Measurements from ENCODE around the gene ZMYM1.
"Not testable (repeated sequence)": the region's sequence is repeated elsewhere in the genome, so short reads cannot be mapped to it uniquely, and the experiment has no call there.

Gene ZMYM1

GRCh38 chr1:35076426-35076825 lies 2.8 kb upstream of the ZMYM1 start:
- DNase-seq (ENCODE audit: low spot score): not testable (repeated sequence)

- DNase-seq (ENCODE audit: low spot score): no peak
These were observed 1.1 kb downstream of the ZMYM1 start for GRCh38 chr1:35080171-35080854.

DNA sequence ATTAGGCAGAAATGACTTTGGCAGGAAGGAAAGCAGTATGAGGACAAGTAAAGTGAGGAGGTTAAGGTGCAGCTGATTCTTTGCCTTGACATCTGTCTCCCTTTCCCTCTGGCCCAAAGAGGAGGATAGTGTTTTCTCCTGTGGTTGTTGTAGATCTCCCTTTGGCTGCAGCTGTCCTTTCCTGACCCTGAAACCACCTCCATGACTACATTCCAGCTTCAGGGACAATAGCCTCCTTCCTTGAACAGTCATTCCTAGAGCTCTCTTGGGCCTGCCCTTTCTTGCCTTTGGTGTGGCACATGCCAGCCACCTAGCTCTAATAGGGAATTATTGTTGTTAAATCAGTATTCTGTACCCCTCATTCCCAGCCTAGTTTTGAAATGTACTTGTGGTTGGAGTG lies 6.2 kb downstream of the ZMYM1 start:
- peak; percentile 53 for DNase-seq (ENCODE audit: low spot score)

GRCh38 chr1:35097224-35097623 lies 18.0 kb downstream of the ZMYM1 start:
- peak; percentile 31 for DNase-seq (ENCODE audit: low spot score)

GRCh38 chr1:35111106-35111505 lies 31.9 kb downstream of the ZMYM1 start:
- peak; percentile 59 for DNase-seq (ENCODE audit: low spot score)

- DNase-seq (ENCODE audit: low spot score): no peak
These were observed 33.5 kb downstream of the ZMYM1 start for GRCh38 chr1:35112668-35113067.

GRCh38 chr1:35115459-35116383 lies 36.5 kb downstream of the ZMYM1 start:
- no peak for DNase-seq (ENCODE audit: low spot score)

- DNase-seq (ENCODE audit: low spot score): peak; percentile 13
These were observed 41.4 kb downstream of the ZMYM1 start for GRCh38 chr1:35120458-35121133.

GRCh38 chr1:35122311-35122710 lies 43.1 kb downstream of the ZMYM1 start:
- DNase-seq (ENCODE audit: low spot score): no peak

- DNase-seq (ENCODE audit: low spot score): no peak
These were observed 47.4 kb downstream of the ZMYM1 start for GRCh38 chr1:35126546-35126945.

DNA sequence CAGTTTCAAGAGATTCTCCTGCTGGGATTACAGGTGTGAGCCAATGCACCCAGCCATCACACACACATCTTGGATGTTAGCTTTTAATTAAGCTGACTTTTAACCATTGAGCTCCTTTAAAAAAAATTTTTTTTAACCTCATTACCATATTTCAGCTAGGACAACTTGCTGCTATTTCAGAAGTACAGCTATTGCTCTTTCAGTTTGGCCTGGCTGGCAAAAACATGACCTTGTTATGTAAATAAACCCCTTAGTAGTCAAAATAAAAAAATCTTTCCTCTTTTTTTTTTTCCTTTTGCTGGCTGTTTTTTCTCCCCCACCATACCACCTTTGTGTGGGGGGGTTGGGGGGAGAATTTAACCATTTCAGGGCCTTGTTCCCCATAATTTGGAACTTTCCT lies 49.9 kb downstream of the ZMYM1 start:
- DNase-seq (ENCODE audit: low spot score): no peak

- DNase-seq (ENCODE audit: low spot score): no peak
These were observed 57.6 kb downstream of the ZMYM1 start for GRCh38 chr1:35136780-35137179.

DNA sequence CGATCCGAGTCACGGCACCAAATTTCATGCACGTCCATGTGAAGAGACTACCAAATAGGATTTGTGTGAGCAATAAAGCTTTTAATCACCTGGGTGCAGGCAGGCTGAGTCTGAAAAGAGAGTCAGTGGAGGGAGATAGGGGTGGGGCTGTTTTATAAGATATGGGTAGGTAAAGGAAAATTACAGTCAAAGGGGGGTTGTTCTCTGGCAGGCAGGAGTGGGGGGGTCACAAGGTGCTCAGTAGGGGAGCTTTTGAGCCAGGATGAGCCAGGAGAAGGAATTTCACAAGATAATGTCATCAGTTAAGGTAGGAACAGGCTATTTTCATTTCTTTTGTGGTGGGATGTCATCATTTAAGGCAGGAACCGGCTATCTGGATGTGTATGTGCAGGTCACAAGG lies 58.4 kb downstream of the ZMYM1 start:
- not testable (repeated sequence) for DNase-seq (ENCODE audit: low spot score)

- not testable (repeated sequence) for DNase-seq (ENCODE audit: low spot score)
These were observed 63.1 kb downstream of the ZMYM1 start for GRCh38 chr1:35142294-35142693.

- DNase-seq (ENCODE audit: low spot score): not testable (repeated sequence)
These were observed 63.5 kb downstream of the ZMYM1 start for GRCh38 chr1:35142728-35143127.

DNA sequence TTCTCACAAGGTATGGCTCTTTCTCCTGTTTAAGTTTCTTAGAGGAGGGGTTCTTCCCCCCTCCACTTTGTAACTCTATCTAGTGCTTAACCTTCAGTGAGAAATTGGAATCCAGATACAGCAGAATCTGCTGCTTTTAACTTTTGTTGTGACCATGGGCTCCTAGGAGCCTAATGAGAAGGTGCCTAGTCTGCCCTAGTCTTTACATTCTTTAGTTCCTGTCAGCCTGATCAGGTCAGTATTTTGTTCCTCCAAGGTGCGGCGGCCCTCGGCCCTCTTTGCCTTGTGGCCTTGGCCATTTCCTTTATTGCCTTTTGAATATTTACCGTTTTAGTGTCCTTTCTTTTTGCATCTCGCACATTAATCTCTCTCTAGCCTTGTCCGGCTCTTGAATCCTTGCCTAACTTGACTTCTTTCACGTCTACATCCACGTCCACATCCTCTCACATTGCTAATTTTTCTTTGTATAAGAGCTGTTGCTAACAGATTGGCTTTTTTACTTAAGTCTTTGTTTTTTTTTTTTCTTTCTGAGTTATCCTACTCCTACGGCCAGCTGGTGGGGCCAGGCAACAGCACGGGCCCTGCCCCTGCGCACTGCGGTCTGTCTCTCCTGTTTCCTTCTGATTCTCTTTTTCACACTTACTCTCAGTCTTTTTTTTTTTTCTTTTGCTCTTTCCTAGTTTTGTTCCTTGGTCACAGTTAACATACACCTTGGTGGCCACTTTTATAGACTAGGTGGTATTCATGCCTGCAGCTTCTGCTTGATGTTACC lies 64.7 kb downstream of the ZMYM1 start:
- DNase-seq (ENCODE audit: low spot score): no peak

DNA sequence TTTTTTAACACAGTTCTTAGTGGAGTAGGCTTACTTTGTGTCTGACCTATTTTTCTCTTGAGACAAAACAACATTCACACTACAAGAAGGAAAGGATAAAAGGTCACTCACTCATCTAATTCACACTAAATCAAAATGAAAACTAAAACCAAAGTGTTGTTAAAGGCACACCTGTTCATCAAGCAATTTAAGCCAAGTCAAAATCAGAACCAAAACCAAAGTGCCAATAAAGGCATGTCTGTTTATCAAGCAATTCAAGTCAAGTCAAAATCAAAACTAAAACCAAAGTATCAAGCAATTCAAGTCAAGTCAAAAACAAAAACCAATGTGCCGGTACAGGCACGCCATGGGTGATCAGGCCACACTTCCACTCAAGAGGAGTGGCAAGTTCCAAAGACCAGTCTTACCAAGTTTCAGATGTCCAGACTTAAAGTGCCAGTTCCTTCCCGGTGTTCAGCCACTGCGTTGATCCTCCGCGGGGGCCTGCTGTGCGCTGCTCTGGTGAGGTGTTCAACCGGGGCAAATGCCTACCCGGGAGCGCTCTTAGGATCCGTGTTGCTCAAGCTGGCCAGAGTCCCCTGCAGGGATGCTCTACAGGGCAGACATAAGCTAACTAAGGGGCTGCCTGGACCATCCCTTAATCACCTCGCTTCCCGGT lies 66.8 kb downstream of the ZMYM1 start:
- DNase-seq (ENCODE audit: low spot score): not testable (repeated sequence)

- DNase-seq (ENCODE audit: low spot score): no peak
These were observed 72.0 kb downstream of the ZMYM1 start for GRCh38 chr1:35151220-35151619.

GRCh38 chr1:35164893-35165292 lies 85.7 kb downstream of the ZMYM1 start:
- DNase-seq (ENCODE audit: low spot score): no peak
